ENCODE data around the gene TSPAN33.
A peak's percentile ranks its signal among the peaks of the same experiment; 100 is the strongest.
"Not testable (repeated sequence)": the region's sequence is repeated elsewhere in the genome, so short reads cannot be mapped to it uniquely, and the experiment has no call there.

TSPAN33 gene

GRCh38 chr7:129213828-129214227 lies 69.3 kb downstream of the TSPAN33 start:
- peak; percentile 16; the same call in 1 of the 2 replicates for TF ChIP-seq CTCF (conservative IDR thresholded peaks at IDR 0.05; ENCODE audit: low read depth)
- POLR2A ChIA-PET (ENCODE audit: low non-redundant PET) = interaction anchor here (0.5 kb wide), 1 partner anchor 61 kb away, joined by 5 read pairs; no protein-coding TSS in a partner anchor
- no peak overlapping the region for H3K27ac ChIP-seq
- CTCF ChIA-PET = interaction anchor here (0.6 to 1.5 kb wide), 3 partner anchors 45 to 418 kb away, joined by 3 to 6 read pairs (median 3); no protein-coding TSS in a partner anchor
- DNase-seq (ENCODE audit: low spot score) = no peak

- H3K27ac ChIP-seq; DNase-seq (ENCODE audit: low spot score); CTCF ChIA-PET; POLR2A ChIA-PET (ENCODE audit: low non-redundant PET): not testable (repeated sequence)
Observed at GRCh38 chr7:129215691-129216090, 71.2 kb downstream of the TSPAN33 start.

- CTCF ChIA-PET; DNase-seq (ENCODE audit: low spot score); POLR2A ChIA-PET (ENCODE audit: low non-redundant PET); H3K27ac ChIP-seq: not testable (repeated sequence)
Observed at GRCh38 chr7:129216101-129216715, 71.7 kb downstream of the TSPAN33 start.

- POLR2A ChIA-PET (ENCODE audit: low non-redundant PET); DNase-seq (ENCODE audit: low spot score); H3K27ac ChIP-seq; CTCF ChIA-PET: not testable (repeated sequence)
Observed at GRCh38 chr7:129216821-129217416, 72.4 kb downstream of the TSPAN33 start.

GRCh38 chr7:129218514-129219062 lies 74.1 kb downstream of the TSPAN33 start:
- TF ChIP-seq CTCF (conservative IDR thresholded peaks at IDR 0.05; ENCODE audit: low read depth) = peak; percentile 91
- no peak overlapping the region for H3K27ac ChIP-seq
- peak; percentile 64 for DNase-seq (ENCODE audit: low spot score)
- POLR2A ChIA-PET (ENCODE audit: low non-redundant PET) = no interaction called here
- CTCF ChIA-PET = interaction anchor here (0.5 to 2.0 kb wide), 19 partner anchors 9 to 800 kb away, joined by 3 to 17 read pairs (median 4); no protein-coding TSS in a partner anchor

GRCh38 chr7:129219166-129219565 lies 74.7 kb downstream of the TSPAN33 start:
- POLR2A ChIA-PET (ENCODE audit: low non-redundant PET); DNase-seq (ENCODE audit: low spot score): not testable (repeated sequence)
- CTCF ChIA-PET = interaction anchor here (0.5 to 2.0 kb wide), 16 partner anchors 8 to 801 kb away, joined by 3 to 17 read pairs (median 4); no protein-coding TSS in a partner anchor

More at GRCh38 chr7:129219166-129219565, 74.7 kb downstream of the TSPAN33 start:
- H3K27ac ChIP-seq = not testable (repeated sequence)
